NCI-H1417 treated with DMSO at 0.1 percent for 48 hours (cell line): ENCODE measurements around the gene OCIAD1.
"Not testable (repeated sequence)": the region's sequence is repeated elsewhere in the genome, so short reads cannot be mapped to it uniquely, and the experiment has no call there.

Experiments
- DNase-seq: peaks from one replicate; lab custom pipeline; 2025; lab: John Stamatoyannopoulos, UW

The OCIAD1 gene

DNA sequence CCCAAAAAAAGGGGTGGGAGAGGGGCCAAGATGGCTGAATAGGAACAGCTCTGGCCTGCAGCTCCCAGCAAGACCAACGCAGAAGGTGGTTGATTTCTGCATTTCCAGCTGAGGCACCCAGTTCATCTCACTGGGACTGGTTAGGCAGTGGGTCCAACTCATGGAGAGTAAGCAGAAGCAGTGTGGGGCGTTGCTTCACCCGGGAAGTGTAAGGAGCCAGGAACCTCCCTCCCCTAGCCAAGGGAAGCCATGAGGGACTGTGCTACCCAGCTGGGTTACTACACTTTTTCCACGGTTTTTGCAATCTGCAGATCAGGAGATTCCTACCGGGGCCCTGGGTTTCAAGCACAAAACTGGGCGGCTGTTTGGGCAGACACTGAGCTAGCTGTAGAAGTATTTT is 13.9 kb upstream of the OCIAD1 start:
- DNase-seq = no peak

- DNase-seq = not testable (repeated sequence)
Measured at GRCh38 chr4:48821431-48821830, 9.5 kb upstream of the OCIAD1 start.

- DNase-seq = no peak
Measured at GRCh38 chr4:48827622-48828021, 3.3 kb upstream of the OCIAD1 start.

DNA sequence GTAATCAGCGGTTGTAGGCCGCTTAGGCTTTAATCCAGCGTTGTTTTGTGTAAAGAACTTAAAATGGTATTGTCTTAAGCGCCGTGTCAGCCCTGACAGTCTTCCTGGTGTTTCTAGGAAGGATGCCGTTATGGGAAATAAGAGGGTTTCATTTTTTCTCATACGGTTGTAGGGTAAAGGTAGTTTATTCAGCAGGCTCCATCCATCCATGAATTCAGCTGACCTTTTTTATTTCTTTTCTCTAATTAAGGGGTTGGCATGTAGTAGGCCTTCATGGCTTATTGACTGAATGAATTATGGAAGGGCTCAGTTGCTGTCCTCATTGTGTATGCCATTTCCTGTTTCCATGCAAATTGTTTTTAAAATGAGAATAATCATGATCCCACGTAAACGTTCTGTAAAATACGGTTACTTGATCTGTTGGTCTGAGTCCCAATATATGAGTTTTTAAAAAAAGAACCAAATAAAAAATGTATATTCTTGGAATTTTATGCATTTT is 693 bp downstream of the OCIAD1 start:
- DNase-seq = peak; percentile 24

DNA sequence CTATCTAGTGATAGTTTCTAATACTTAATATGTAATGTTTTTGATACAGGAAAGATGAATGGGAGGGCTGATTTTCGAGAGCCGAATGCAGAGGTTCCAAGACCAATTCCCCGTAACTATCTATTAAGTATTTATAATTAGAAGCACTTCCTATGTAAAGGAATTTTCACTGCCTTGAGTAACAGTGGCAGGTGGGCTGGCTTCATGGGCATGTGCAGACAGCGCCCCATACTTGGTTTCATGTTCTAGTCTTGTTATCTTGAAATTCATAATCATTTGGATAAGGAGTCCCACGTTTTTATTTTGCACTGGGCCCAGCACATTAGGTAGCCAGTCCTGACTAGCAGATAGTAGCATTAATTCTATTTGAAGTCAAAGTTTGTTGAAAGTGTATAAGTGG is 1.7 kb downstream of the OCIAD1 start:
- no peak for DNase-seq

DNA sequence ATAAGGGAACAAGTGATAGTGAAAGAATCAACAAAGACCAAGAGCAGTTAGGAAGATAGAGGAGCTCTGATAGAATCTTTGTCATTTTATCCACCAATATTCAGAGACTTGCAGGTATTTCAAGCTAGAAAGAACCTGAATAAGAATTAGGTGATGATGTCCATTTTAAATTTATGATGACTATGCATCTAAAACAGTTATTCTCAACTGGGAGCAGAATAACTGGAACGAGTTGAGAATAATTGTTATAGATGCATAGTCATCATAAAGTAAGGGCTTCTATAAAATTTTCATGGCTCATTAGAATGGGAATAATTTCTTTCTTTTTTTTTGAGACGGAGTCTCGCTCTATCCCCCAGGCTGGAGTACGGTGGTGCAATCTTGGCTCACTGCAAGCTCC is 5.8 kb downstream of the OCIAD1 start:
- no peak for DNase-seq

DNA sequence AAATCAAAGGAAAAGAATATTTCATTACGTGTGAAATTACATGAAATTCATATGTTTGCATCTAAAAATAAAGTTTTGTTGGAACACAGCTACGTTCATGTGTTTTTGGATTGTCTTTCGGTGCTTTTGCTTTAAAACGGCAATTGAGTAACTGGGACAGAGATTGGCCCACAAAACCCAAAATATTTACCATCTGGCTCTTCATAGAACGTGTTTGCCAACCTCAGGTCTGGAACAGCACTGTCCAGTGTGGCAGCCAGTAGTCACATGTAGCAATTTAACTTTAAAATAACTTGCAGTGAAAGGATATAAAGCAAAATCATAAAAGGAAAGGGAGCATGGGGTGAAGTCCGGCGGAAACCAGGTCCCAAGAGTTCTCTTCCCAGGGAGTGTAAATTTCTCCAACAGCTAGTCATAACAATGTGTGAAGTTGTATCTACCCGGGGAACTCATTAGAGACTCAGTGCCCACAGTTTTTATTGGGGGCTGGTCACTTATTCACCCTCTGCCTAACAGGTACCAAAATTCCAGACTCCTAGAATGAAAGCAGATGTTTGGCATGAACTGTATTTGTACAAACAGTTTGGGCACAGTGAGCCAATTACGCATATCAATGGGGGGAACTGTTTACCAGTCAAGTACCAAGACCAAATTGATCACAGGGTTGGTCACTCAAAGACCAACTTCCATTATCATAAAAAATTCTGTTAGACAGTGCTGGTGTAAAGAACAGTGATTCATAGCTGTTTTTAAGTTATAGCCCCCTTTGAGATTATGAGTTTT is 10.3 kb downstream of the OCIAD1 start:
- DNase-seq = no peak

DNA sequence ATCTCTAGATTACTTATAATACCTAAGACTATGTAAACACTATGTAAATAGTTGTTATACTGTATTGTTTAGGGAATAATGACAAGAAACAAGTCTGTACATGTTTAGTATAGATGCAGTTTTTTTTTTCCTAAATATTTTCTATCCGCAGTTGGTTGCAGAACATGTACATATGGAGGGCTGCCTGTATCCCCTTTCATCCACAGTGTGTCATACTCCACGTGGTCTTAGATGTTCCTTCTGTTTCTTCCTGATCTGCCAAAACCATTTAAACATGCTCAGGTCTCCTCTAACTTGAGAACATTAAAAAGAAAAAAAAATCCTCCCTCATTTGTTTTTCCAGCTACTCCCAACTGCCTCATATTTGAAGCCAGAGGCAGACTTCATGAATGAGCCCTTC is 14.0 kb downstream of the OCIAD1 start:
- no peak for DNase-seq

- not testable (repeated sequence) for DNase-seq
Measured at GRCh38 chr4:48848799-48849198, 17.9 kb downstream of the OCIAD1 start.

DNA sequence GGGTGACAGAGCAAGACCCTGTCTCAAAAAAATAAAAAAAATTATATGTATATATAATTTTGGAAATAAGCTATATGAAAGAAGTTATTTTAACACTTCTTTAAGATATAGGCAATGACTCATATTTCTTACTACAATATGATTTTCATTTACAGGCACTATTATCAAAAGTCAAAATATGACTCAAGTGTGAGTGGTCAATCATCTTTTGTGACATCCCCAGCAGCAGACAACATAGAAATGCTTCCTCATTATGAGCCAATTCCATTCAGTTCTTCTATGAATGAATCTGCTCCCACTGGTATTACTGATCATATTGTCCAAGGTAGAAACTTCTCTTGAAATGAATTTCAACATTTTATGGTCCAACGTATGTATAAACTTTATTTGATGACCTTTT is 20.8 kb downstream of the OCIAD1 start:
- DNase-seq = no peak

DNA sequence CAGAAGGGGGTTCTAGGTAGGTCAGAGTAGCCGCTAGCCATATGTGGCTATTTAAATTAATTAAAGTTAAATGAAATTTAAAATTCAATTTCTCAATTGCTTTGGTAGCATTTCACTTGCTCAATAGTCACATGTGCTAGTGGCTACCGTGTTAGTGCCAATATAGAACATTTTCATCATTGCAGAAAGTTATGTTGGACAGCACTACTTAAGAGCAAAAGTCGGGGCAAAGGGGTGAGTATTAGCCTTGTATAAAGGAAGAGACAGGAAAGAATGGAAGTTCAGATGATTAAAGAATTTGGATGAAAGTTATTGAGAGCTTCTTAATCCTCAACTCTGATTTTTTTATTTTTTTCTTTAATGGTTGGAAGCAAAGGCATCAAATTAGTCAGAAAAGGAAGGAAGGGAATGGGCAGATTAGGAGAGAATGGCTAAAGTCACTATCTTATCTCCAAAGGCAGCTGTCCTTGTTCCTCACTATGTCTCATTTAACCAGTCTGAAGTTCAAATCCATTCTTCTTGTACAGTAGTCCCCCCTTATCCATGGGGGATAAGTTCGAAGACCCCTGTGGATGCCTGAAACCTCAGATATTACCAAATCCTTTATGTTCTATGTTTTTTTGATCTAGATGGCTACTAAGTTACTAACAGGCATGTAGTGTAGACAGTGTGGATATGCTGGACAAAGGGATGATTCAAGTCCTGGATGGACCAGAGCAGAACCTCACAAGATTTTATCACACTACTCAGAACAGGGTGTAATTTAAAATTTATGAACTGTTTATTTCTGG is 22.9 kb downstream of the OCIAD1 start:
- no peak for DNase-seq

DNA sequence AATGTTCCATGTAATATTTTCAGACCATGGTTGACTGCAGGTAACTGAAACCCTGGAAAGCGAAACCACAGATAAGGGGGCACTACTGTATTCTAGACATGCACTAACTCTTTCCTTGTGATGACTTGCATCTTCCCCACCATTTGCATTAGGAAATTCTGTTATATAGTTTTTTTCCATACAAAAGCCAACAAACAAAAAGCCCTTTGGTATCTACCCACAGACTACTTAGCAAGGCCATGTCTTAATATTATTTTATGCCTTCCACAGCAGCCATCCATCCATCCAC is 23.5 kb downstream of the OCIAD1 start:
- no peak for DNase-seq

DNA sequence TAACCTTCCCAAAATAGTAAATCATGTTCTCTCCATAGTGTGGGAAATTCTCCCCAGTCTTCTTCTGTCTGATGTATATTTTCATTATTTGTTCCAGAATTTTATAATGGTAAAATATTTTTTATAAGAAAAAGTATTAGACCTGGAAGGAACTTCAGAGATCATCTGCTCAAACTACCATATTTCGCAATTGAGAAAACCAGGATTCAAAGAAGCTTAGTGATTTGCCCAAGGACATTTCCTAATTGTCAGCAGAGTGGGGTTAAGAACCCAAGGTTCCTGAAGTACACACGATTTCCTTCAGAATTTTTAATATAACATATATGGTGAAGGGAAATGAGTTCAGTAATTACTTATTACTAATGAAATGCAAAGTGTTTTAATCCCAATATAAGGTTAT is 24.1 kb downstream of the OCIAD1 start:
- no peak for DNase-seq

DNA sequence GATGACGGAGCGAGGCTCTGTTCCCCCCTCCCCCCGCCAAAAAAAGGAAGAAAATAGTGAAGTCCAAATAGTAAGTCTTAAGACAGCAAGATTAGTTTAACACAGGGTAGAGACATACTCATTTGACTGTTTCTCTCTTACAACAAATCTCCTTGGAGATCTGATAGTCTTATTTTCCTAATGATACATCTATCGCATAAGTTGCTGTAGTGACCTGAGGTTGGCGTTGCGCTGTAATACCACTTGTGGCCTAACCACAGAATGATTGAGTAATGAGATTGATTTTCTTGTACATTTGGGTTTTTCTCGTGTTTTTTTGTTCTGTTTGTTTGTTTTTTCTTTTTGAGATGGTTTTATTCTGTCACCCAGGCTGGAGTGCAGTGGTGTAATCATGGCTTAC is 27.2 kb downstream of the OCIAD1 start:
- no peak for DNase-seq

DNA sequence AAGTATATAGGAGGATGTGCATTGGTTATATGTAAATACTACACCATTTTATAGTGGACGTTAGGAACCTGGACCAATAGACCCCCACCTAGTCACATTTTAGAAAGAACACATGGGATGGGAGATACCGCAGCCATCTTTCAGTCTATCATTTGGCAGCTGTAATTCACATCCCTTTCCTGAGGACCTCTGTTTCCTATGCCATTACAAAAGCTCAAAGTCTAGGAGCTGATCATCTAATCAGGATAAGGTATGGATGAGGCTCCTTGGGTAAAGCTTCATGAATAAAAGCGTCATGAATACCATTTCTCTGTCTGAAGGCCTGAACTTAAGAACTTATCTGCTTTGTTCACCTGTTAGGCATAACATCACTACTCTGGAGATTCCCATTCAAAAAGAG is 31.1 kb downstream of the OCIAD1 start:
- DNase-seq = no peak

DNA sequence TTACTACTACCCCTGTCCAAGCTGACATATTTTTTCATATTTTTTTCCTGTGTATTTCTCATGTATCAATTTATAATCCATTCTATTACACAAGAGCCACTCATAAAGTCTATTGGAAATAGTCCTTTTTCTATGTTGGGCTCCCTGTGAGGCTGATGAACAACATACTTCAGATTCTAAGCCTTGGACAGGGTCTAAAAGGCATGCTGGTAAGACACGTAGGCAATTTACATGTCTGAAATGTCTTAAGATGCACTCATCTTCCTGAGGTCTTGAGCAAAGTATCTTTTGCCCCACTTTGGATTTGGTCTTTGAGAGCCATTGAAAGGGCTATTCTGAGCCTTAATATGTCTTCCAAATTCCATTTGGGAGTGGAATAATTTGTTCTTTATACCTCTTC is 31.8 kb downstream of the OCIAD1 start:
- no peak for DNase-seq

- DNase-seq = no peak
Measured at GRCh38 chr4:48863728-48864127, 32.8 kb downstream of the OCIAD1 start.

- DNase-seq = not testable (repeated sequence)
Measured at GRCh38 chr4:48864696-48865095, 33.8 kb downstream of the OCIAD1 start.

- no peak for DNase-seq
Measured at GRCh38 chr4:48877827-48878535, 47.1 kb downstream of the OCIAD1 start.

- no peak for DNase-seq
Measured at GRCh38 chr4:48879561-48880442, 48.9 kb downstream of the OCIAD1 start.

GRCh38 chr4:48881646-48882045 is 50.8 kb downstream of the OCIAD1 start:
- DNase-seq = not testable (repeated sequence)

DNA sequence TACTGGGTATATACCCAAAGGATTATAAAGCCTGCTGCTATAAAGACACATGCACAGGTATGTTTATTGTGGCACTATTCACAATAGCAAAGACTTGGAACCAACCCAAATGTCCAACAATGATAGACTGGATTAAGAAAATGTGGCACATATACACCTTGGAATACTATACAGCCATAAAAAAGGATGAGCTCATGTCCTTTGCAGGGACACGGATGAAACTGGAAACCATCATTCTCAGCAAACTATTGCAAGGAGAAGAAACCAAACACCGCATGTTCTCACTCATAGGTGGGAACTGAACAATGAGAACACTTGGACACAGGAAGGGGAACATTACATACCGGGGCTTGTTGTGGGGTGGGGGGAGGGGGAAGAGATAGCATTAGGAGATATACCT is 58.9 kb downstream of the OCIAD1 start:
- DNase-seq = not testable (repeated sequence)
